Measurements from ENCODE around the gene RYR2.

The RYR2 gene

GRCh38 chr1:237249120-237249519 lies 207.1 kb downstream of the RYR2 start:
- no peak for TF ChIP-seq CTCF (IDR thresholded peaks at IDR 0.05; ENCODE audit: extremely low read depth, missing control alignments)
- DNase-seq (ENCODE audit: low spot score), result no peak

GRCh38 chr1:237250055-237250454 lies 208.1 kb downstream of the RYR2 start:
- TF ChIP-seq CTCF (IDR thresholded peaks at IDR 0.05; ENCODE audit: extremely low read depth, missing control alignments), result no peak
- DNase-seq (ENCODE audit: low spot score), result no peak

DNA sequence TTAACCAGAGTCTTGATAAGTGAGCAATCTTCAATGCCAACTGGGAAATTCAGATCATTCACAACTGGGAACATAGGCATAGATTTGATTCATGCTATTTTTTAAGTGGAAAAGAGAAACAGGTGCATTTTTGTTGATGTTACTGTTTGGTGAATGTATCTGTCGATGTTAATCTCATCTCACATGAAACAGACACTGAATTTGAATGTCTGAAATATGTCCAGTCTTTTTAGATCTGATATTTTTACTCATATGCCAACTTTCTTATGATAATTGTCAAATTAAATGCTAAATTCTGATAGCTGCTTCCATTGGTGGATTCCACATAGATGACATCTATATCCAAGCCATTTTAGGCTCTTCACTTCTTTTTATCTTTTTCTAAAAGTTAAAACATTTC lies 213.1 kb downstream of the RYR2 start:
- DNase-seq (ENCODE audit: low spot score), result no peak
- TF ChIP-seq CTCF (IDR thresholded peaks at IDR 0.05; ENCODE audit: extremely low read depth, missing control alignments), result no peak

GRCh38 chr1:237258871-237259270 lies 216.9 kb downstream of the RYR2 start:
- TF ChIP-seq CTCF (IDR thresholded peaks at IDR 0.05; ENCODE audit: extremely low read depth, missing control alignments), result no peak
- no peak for DNase-seq (ENCODE audit: low spot score)

GRCh38 chr1:237261198-237261597 lies 219.2 kb downstream of the RYR2 start:
- no peak for DNase-seq (ENCODE audit: low spot score)
- TF ChIP-seq CTCF (IDR thresholded peaks at IDR 0.05; ENCODE audit: extremely low read depth, missing control alignments), result no peak

GRCh38 chr1:237267743-237268142 lies 225.8 kb downstream of the RYR2 start:
- no peak for DNase-seq (ENCODE audit: low spot score)
- TF ChIP-seq CTCF (IDR thresholded peaks at IDR 0.05; ENCODE audit: extremely low read depth, missing control alignments), result no peak

DNA sequence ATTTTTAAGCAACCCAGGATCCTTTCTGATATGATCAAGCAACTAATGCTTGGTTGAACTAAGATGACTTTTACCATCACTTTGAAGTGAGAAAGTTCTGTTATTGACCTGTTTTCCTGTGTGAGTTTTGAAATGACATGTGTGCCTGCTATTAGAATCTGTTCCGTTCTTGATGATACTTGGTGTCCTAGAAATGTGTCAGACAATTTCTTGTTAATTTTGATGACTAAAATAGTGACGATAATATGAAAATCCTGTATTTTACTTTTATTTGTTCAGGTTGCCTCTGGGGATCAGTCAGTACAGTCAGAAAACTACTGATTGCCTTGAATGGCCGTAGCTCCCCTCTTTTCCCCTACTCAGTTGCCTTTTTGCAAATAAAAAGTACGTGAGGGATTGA lies 228.0 kb downstream of the RYR2 start:
- no peak for DNase-seq (ENCODE audit: low spot score)
- TF ChIP-seq CTCF (IDR thresholded peaks at IDR 0.05; ENCODE audit: extremely low read depth, missing control alignments), result no peak
